HG03139 (cell line): ENCODE data around the gene NINL.

ENCODE experiments used
- ATAC-seq: cut with Tn5 transposase; IDR thresholded peaks from one replicate; pipeline ENCODE4 v1.9.1; 2021; ENCODE audit not compliant: unreplicated experiment

The NINL gene

GRCh38 chr20:25533920-25534700, 51.2 kb downstream of the NINL start:
- no peak for ATAC-seq

GRCh38 chr20:25532971-25533391, 52.4 kb downstream of the NINL start:
- ATAC-seq = no peak

- no peak for ATAC-seq
Observed at GRCh38 chr20:25532015-25532751, 53.1 kb downstream of the NINL start.

- no peak for ATAC-seq
Observed at GRCh38 chr20:25529295-25529951, 55.9 kb downstream of the NINL start.

- no peak for ATAC-seq
Observed at GRCh38 chr20:25527949-25528348, 57.4 kb downstream of the NINL start.

- no peak for ATAC-seq
Observed at GRCh38 chr20:25526446-25526845, 58.9 kb downstream of the NINL start.

- no peak for ATAC-seq
Observed at GRCh38 chr20:25525867-25526266, 59.5 kb downstream of the NINL start.

- ATAC-seq = no peak
Observed at GRCh38 chr20:25525295-25525694, 60.0 kb downstream of the NINL start.

- no peak for ATAC-seq
Observed at GRCh38 chr20:25521382-25521781, 63.9 kb downstream of the NINL start.

- no peak for ATAC-seq
Observed at GRCh38 chr20:25517124-25517523, 68.2 kb downstream of the NINL start.

GRCh38 chr20:25514747-25515340, 70.5 kb downstream of the NINL start:
- no peak for ATAC-seq

GRCh38 chr20:25514195-25514594, 71.1 kb downstream of the NINL start:
- no peak for ATAC-seq

GRCh38 chr20:25512709-25513108, 72.6 kb downstream of the NINL start:
- no peak for ATAC-seq

GRCh38 chr20:25511183-25511582, 74.1 kb downstream of the NINL start:
- no peak for ATAC-seq

- ATAC-seq = no peak
Observed at GRCh38 chr20:25510721-25511120, 74.6 kb downstream of the NINL start.

- ATAC-seq = no peak
Observed at GRCh38 chr20:25510202-25510601, 75.1 kb downstream of the NINL start.

- no peak for ATAC-seq
Observed at GRCh38 chr20:25509084-25509483, 76.2 kb downstream of the NINL start.

GRCh38 chr20:25508083-25508770, 77.1 kb downstream of the NINL start:
- ATAC-seq = no peak

GRCh38 chr20:25507385-25508082, 77.8 kb downstream of the NINL start:
- no peak for ATAC-seq
